GM12872 (cell line): Measurements from ENCODE around the gene TRIM72.

ENCODE experiments used
- TF ChIP-seq, protein P1 (sequence below): IDR thresholded peaks from 3 replicates; pipeline ENCODE4 v1.5.1; 2011; ENCODE audit warnings: low read depth, mild to moderate bottlenecking, low read length, moderate library complexity; ENCODE audit not compliant: insufficient read depth

Gene TRIM72

DNA sequence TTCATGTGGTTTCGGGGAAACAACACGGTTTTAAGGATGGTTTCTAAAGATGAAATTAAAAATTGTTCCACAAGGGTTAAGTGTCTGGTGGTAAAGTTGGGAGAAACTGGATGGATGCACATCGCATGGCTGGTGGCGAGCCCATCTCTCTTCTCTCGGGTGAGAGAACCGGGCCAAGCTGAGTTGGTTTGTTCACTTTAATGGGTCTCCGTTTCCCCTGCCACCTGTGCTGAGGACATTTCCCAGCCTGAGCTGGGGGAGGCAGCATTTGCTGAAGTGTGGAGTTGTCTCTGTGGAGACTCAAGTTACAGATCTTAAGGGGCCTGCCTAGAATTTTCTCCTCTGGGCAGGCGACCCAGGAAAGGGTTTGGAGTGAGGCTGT, 26.1 kb upstream of the TRIM72 start:
- TF ChIP-seq, protein P1, sequence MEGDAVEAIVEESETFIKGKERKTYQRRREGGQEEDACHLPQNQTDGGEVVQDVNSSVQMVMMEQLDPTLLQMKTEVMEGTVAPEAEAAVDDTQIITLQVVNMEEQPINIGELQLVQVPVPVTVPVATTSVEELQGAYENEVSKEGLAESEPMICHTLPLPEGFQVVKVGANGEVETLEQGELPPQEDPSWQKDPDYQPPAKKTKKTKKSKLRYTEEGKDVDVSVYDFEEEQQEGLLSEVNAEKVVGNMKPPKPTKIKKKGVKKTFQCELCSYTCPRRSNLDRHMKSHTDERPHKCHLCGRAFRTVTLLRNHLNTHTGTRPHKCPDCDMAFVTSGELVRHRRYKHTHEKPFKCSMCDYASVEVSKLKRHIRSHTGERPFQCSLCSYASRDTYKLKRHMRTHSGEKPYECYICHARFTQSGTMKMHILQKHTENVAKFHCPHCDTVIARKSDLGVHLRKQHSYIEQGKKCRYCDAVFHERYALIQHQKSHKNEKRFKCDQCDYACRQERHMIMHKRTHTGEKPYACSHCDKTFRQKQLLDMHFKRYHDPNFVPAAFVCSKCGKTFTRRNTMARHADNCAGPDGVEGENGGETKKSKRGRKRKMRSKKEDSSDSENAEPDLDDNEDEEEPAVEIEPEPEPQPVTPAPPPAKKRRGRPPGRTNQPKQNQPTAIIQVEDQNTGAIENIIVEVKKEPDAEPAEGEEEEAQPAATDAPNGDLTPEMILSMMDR: no peak

DNA sequence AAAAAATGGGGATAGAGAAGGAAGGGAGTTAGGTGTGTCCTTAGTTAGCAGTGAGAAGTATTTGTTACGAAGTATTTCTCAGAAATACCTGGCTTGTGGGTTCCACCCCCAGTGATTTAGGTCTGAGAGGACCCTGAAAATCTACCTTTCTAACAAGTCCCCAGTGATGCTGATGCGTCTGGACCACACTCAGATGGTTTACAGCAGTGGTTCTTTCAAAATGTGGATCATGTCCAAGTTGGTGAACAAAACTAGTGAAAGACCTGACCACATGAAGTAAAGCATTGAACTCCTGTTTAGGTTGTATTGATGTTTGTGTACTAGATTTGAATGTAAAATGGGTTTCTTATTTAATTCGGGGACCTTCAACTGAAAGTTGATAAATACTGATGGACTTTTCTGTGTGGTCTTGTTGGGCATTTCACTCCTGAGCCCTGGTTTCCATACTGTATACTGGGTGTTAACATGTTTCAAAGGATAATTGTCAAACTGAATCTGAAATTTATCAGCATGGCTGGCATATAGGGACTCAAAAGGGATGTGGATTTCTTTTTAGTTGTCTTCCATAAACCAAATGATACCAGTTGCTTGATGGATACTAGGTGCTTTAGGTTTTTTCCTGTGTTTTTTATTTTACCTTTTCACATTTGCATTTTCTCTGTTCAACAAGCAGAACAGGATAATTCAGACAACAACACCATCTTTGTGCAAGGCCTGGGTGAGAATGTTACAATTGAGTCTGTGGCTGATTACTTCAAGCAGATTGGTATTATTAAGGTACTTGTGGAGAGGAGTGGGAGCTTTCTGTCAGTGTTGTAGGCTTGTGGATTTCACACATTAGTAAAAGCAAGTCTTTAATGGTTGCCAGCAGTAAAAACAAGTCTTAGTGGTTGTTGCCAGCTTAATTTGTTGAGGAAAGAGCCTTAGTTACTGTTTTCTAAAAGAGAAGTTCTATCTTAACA, 25.2 kb upstream of the TRIM72 start:
- TF ChIP-seq, protein P1: no peak

DNA sequence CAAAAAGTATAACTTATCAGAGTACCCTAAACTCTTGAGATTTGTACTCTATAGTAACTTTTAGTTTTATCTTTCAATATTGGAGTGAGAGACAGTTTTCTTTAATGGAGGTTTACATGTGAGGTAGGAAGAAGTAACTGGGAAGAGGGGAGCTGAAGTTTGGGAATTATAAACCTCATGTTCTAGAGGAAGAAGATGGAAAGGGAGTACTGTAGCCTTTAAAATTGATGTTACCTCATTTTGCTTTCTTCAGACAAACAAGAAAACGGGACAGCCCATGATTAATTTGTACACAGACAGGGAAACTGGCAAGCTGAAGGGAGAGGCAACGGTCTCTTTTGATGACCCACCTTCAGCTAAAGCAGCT, 24.5 kb upstream of the TRIM72 start:
- TF ChIP-seq, protein P1: no peak

DNA sequence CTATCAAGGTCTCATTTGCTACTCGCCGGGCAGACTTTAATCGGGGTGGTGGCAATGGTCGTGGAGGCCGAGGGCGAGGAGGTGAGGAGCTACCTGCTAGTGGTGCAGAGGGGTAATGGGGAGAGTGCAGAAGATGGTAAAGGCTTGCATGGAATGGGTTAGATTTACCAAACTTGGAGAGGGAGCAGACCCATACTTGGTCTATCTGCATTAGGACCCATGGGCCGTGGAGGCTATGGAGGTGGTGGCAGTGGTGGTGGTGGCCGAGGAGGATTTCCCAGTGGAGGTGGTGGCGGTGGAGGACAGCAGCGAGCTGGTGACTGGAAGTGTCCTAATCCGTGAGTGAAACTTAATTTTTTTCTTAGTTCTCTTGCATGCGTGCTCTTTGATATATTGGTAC, 23.9 kb upstream of the TRIM72 start:
- TF ChIP-seq, protein P1: no peak

DNA sequence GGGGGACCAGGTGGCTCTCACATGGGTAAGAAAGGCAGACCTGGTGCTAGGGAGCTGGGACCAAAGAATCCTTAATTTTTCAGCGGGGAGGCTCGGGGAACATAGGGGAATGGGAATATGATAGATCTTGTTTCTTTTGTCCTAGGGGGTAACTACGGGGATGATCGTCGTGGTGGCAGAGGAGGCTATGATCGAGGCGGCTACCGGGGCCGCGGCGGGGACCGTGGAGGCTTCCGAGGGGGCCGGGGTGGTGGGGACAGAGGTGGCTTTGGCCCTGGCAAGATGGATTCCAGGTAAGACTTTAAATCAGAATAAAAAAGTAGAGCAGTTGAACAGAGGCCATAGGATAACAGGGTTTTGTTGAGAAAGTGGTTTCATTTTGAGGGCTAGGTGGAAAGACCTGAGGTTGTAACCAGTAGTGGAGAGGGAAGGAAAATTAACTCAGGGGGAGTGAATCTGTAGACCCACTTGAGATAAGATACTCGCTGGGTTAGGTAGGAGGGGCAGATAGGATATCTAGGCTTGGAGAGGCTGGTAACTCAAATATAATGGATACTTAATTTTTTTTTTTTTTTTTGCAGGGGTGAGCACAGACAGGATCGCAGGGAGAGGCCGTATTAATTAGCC, 23.0 kb upstream of the TRIM72 start:
- TF ChIP-seq, protein P1: no peak

DNA sequence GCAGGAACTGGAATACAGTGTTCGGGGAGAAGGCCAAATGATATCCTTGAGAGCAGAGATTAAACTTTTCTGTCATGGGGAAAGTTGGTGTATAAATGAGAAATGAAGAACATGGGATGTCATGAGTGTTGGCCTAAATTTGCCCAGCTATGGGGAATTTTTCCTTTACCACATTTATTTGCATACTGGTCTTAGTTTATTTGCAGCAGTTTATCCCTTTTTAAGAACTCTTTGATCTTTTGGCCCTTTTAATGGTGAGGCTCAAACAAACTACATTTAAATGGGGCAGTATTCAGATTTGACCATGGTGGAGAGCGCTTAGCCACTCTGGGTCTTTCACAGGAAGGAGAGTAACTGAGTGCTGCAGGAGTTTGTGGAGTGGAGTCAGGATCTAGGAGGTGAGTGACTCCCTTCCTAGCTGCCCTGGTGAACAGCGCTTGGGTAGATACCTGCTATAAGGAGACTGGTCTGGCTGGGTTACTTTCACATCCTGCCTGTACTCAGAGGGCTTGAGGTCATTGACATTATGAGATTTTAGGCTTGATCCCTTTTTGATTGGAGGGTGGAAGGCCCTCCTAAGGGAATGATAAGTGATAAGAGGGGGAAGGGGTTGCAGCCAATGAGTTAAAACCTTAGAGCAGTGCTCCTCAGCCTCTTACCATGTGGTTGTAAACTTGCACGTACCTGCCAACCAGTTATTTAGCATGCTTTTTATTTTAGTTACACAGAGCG, 22.1 kb upstream of the TRIM72 start:
- TF ChIP-seq, protein P1: no peak
